ENCODE measurements around the gene PITPNC1.

PITPNC1 gene

DNA sequence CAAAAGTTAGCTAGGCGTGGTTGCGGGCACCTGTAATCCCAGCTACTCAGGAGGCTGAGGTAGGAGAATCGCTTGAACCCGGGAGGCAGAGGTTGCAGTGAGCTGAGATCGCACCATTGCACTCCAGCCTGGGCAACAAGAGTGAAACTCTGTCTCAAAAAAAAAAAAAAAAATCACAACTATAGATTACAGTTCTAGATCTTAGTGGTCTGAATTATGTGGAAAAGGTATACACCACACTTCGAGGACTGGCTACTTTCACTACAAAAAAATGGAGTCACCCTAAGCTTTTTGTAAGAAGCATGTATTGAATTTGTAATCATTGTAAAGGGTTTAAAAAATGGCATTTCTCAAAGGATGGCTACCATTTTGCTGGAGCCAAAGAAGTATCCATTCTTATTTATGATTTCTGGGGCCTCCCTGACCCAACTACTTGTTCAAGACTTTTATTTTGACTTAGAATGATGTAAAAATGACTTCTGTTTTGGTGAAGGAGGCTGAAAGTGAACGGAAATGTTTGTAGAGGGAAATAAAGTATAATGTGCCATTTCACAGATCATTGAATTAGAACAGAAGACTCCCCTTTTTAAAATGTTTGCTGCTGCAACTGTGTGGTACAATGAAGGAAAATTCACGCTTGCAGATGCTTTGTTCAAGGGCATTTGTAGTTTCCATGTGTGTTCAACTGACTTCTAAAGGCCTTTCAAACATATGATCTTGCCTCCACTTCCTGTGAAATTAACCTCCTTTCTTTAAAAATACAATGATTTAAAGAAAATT, 303.6 kb downstream of the PITPNC1 start:
- TF ChIP-seq, protein P1, sequence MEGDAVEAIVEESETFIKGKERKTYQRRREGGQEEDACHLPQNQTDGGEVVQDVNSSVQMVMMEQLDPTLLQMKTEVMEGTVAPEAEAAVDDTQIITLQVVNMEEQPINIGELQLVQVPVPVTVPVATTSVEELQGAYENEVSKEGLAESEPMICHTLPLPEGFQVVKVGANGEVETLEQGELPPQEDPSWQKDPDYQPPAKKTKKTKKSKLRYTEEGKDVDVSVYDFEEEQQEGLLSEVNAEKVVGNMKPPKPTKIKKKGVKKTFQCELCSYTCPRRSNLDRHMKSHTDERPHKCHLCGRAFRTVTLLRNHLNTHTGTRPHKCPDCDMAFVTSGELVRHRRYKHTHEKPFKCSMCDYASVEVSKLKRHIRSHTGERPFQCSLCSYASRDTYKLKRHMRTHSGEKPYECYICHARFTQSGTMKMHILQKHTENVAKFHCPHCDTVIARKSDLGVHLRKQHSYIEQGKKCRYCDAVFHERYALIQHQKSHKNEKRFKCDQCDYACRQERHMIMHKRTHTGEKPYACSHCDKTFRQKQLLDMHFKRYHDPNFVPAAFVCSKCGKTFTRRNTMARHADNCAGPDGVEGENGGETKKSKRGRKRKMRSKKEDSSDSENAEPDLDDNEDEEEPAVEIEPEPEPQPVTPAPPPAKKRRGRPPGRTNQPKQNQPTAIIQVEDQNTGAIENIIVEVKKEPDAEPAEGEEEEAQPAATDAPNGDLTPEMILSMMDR (IDR thresholded peaks at IDR 0.05): no peak

DNA sequence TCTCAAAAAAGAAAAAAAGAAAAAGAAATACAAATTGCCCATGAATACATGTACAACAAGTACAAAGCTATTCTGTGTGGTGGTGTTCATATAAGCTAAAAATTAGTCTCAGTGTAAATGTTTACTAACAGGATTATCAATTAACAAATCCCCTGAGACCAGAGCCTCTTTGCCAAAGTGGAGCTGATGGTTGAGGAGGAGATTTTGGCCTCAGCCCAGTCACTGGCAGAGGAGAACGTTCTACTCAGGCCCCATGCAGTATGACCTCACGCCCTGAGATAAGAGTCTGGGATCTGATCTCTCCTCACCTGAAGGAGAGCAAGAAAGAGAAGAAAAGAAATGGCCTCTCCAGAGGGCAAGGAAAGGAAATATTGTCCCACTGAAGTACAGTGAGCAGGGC, 305.1 kb downstream of the PITPNC1 start:
- TF ChIP-seq, protein P1 (IDR thresholded peaks at IDR 0.05): no peak

DNA sequence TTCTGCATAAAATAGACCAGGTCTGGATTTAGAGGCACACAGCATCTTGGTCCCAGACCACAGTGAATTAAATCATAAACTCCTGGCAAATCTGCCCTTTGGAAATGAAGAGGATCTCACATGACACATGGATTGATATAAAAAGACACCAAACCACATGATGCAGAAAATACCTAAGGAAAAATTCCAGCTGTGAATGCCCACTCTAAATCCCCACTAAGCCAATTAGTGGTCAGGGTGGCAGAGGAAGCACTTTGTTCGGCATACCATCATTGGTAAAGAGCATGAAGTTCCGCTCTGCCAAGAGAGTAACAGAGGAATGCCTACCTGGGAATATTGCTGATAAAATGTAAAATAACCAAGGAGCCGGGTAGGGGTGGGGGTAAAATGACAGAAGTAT, 308.3 kb downstream of the PITPNC1 start:
- TF ChIP-seq, protein P1 (IDR thresholded peaks at IDR 0.05): no peak

DNA sequence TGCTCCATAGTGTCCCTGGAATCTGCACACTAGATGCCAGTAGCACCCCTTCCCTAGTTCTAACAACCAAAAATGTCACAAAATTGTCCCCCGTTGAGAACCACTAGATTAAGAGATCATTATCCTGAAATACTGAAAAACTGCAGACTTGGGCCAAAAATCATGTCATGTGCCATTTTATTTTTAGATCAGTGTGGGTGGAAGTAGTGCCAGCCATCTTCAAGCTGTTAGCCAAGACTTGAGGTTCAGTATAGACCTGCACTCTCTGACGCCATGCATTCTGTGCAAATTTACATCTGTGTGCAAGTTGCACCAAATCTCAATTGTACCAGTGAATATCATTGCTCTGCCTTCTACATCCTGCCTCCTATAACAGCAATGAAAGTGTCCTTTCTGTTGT, 309.2 kb downstream of the PITPNC1 start:
- TF ChIP-seq, protein P1 (IDR thresholded peaks at IDR 0.05): no peak

DNA sequence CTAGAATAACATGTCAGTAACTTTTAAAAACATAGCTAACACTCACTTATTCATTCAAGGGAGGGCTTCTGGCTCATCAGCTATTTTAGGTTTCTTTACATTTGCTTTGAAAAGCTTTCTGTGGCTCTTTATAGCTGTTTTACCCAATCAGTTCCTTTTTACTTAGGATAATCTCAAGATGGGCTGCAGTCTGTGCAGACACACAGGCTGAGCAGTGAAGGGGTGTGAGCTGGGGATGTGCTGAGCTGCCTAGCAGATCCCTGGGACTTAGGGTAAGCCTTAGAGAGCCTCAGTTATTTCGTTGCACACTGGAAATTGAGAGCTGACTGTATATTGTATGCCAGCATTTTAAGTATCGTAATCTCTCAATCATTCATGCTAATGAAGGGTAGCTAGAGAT, 310.4 kb downstream of the PITPNC1 start:
- TF ChIP-seq, protein P1 (IDR thresholded peaks at IDR 0.05): no peak

DNA sequence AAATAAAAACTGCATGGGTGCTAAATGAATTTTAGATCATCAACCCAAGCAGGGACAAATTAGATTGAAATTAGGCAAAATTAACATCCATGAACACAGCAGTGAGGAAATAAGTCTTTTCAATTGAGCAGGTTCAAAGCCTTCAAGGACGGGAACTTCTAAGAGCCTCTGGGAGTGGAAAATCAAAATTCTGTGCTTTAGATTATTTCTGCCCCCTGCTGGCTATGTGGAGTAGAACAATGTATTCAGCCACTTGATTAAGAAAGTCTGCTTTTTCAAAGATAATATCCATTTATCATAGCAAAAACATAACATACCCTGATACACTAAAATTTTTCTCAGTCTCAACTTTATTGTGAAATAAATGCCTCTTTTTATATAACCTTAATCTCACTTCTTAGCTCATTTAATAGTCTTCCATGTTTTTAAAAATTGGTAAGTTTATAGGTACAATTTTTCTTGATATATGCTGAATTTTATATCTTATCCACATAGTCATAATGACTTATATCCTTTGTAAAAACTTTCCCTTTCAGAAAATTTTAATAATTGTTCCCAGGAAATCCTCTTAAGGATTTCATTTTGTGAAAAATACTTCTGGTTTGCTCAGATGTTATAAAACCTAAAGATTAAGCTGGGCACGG, 312.6 kb downstream of the PITPNC1 start:
- TF ChIP-seq, protein P1 (IDR thresholded peaks at IDR 0.05): peak; percentile 75

DNA sequence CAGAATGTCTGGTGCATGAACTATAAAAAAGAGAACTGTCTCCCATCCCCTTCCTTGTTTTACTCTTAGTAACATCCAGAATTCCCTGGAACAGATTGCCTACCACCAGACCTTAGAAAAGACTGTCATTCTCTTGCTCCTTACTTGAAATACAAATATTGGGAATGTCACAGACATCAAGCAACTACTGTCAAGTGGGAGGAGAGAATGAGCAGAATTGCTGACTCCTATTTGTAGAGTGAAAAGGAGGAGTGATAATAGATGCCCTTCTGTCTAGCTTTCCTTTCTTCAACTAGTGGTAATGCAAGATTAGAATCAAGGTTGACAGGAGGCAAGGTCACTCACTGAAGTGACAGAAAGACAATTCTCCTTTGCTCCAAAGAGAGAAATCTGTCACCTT, 316.7 kb downstream of the PITPNC1 start:
- TF ChIP-seq, protein P1 (IDR thresholded peaks at IDR 0.05): no peak
